ENCODE results near the gene BEAN1. TPM values are rescaled to one million over a fixed set of nuclear protein-coding genes. Genes with fewer than 3 reads are reported as not detected.

Gene BEAN1
- total and polyA plus RNA-seq, 9 of the 15 experiments (the other 6 are each of a cell fraction or from before 2014, with no cell fraction given): not detected

DNA sequence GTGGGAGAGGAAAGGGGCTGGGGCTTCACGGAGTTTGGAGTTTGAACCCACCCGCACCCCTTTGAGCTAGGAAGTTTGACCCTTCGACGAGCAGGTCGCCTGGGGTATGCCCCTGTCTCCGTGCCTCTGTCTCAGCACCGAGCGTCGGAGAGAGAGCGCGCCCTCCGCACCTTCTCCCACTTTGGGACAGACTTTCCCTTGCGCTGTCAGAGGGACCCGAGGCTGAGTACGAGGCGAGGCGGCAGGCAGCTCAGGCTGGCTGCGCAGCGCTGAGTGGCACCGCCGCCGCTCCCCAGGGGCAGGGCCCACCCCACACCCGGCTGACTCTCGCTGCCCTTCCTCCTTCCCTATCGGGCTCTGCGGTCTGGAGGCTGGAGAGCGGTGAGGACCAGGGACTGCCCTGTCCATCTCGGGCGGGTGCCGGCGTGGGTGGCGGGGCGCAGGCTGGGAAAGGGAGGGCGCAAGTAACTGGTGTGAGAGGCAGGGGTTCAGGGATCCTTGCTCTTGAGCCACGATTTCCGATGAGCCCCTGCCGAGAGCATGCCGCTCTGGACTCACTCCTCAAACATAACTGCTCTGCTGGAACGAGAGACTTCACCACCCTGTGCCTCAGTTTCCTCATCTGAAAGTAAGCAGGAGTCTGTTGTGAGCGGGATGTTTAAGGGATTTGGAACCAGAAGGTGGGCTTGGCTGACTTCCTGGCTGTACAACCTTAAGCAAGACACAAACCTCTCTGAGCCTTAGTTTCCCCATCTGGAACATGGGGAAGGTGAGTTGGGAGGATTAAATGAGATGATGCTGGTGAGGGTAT is 981 bp downstream of the BEAN1 start (continued):
- TF ChIP-seq MEF2A (IDR thresholded peaks at IDR 0.05; ENCODE audit: control insufficient read depth, low read depth, low read length) (no peak), MXI1 (IDR thresholded peaks at IDR 0.05; ENCODE audit: low read depth, low read length) (no peak)

GRCh38 chr16:66428682-66429251 is 1.7 kb downstream of the BEAN1 start:
- in situ Hi-C loops (cut with MboI) (no loop called here), intact Hi-C loops (cut with micrococcal nuclease) (no loop called here)
- peak; percentile 30; the same call in 1 of the 2 replicates for TF ChIP-seq NFIC (IDR thresholded peaks at IDR 0.05)
- TF ChIP-seq ASH1L (IDR thresholded peaks at IDR 0.05; ENCODE audit: borderline replicate concordance, low read depth, partially characterized antibody): no peak
- no peaks in the 10 kb centered on the region for H3K9me1 ChIP-seq (ENCODE audit: control insufficient read depth, insufficient read depth, low read length)
- POLR2A ChIA-PET: interaction anchor here (1.3 kb wide), 1 partner anchor 60 kb away, joined by 6 read pairs; no protein-coding TSS in a partner anchor
- no peak overlapping the region for H3K4me3 ChIP-seq
- no peaks in the 10 kb centered on the region for H3K9me3 ChIP-seq (replicated peaks; ENCODE audit: control insufficient read depth, insufficient read depth, low read depth, low read length)
- CTCF ChIA-PET (ENCODE audit: low intra/inter-chr PET ratio): no interaction called here
- BruUV-seq (replicated peaks): no TSS peak
- 1% methylated on average over 11 of the region's 11 CpGs for WGBS (ENCODE audit: insufficient coverage, low coverage, missing lambda C conversion rate)
- H2AFZ ChIP-seq (ENCODE audit: low read depth, low read length): no peak overlapping the region
- ATAC-seq: no peak; the same call in 2 of the 3 replicates
- no peak overlapping the region for H3K4me2 ChIP-seq (ENCODE audit: insufficient read depth, low read length)
- no peaks in the 10 kb centered on the region for H3K36me3 ChIP-seq (ENCODE audit: control insufficient read depth, insufficient read depth, low read length)
- H3K79me2 ChIP-seq (ENCODE audit: control insufficient read depth, insufficient read depth, low read length): no peaks in the 10 kb centered on the region
- no peak overlapping the region for H3K27ac ChIP-seq (ENCODE audit: extremely low read depth, low read depth, low read length)
- FAIRE-seq: no peak
- peaks cover 0 to 15% of the 10 kb centered on the region in 2 experiments; a peak in 2 of 5 replicates for H3K4me1 ChIP-seq (replicated peaks in 1 of 2; ENCODE audit: control insufficient read depth in 2 of 2, insufficient read depth in 2 of 2, low read length in 2 of 2)
- H4K20me1 ChIP-seq (replicated peaks; ENCODE audit: control insufficient read depth, insufficient read depth, low read length): peaks cover 10% of the 10 kb centered on the region
- no peak overlapping the region for H3K9ac ChIP-seq (ENCODE audit: insufficient read depth in 1 of 2, low read depth in 2 of 2, low read length in 2 of 2)
- H3K27me3 ChIP-seq (ENCODE audit: control insufficient read depth in 2 of 2, insufficient read depth in 2 of 2, low read length in 2 of 2): peaks cover 20 to 63% of the 10 kb centered on the region in 2 experiments
- DNase-seq (ENCODE audit: extremely low read depth in 1 of 4, low spot score in 3 of 4): no peak

Data from K562 (cell line).